ENCODE data around the gene HOXC10. TPM values are rescaled to one million over a fixed set of nuclear protein-coding genes. Genes with fewer than 3 reads are reported as not detected.

The HOXC10 gene
- total RNA-seq, 1 experiment from 2014 or later = not detected

- Mint-ChIP-seq H3K4me3 (no peak overlapping the region), H3K27ac (no peak overlapping the region), H3K9me3 (no peaks in the 10 kb centered on the region), H3K27me3 (ENCODE audit: low read depth) (peaks cover 100% of the 10 kb centered on the region), H3K4me1 (peaks cover 24% of the 10 kb centered on the region), H3K36me3 (no peaks in the 10 kb centered on the region; the same call in 1 of the 2 replicates)
- TF ChIP-seq CREB1 (CRISPR knock-in tag; IDR thresholded peaks at IDR 0.05) = no peak
- no peak for TF ChIP-seq SP1 (CRISPR knock-in tag; conservative IDR thresholded peaks at IDR 0.05)
- no peak for TF ChIP-seq ZSCAN18 (CRISPR knock-in tag; IDR thresholded peaks at IDR 0.05)
- TF ChIP-seq JAZF1 (CRISPR knock-in tag; IDR thresholded peaks at IDR 0.05) = no peak
- TF ChIP-seq ZNF281 (CRISPR knock-in tag; IDR thresholded peaks at IDR 0.05) = no peak
- no peak for TF ChIP-seq ZBTB21 (CRISPR knock-in tag; IDR thresholded peaks at IDR 0.05; ENCODE audit: borderline replicate concordance)
- TF ChIP-seq USF2 (CRISPR knock-in tag; IDR thresholded peaks at IDR 0.05) = no peak
- no peak for TF ChIP-seq ZNF423 (CRISPR knock-in tag; IDR thresholded peaks at IDR 0.05)
- no peak for TF ChIP-seq PREB (CRISPR knock-in tag; IDR thresholded peaks at IDR 0.05; ENCODE audit: borderline replicate concordance)
- ChIA-PET CTCF (interaction anchor here (0.9 to 3.9 kb wide), 9 partner anchors 9 to 191 kb away, joined by 3 to 25 read pairs (median 9); partner anchors contain the start of genes HOXC5, HOXC8 and SMUG1), POLR2A (interaction anchor here (0.5 to 1.5 kb wide), 2 partner anchors 175 to 177 kb away, joined by 3 to 4 read pairs; no protein-coding TSS in a partner anchor)
- ATAC-seq = peak; percentile 55
- DNase-seq (ENCODE audit: low spot score) = no peak
Observed at GRCh38 chr12:54024127-54024526, 39.2 kb downstream of the HOXC10 start.

GRCh38 chr12:54024581-54025305 lies 39.8 kb downstream of the HOXC10 start:
- DNase-seq (ENCODE audit: low spot score) (no peak), ATAC-seq (no peak)
- Mint-ChIP-seq H3K9me3 (no peaks in the 10 kb centered on the region), H3K4me1 (peaks cover 28% of the 10 kb centered on the region), H3K36me3 (no peaks in the 10 kb centered on the region; the same call in 1 of the 2 replicates), H3K27me3 (ENCODE audit: low read depth) (peaks cover 100% of the 10 kb centered on the region), H3K4me3 (no peak overlapping the region), H3K27ac (no peak overlapping the region)
- ChIA-PET POLR2A (interaction anchor here (0.5 to 1.5 kb wide), 3 partner anchors 30 to 177 kb away, joined by 3 to 4 read pairs (median 3); no protein-coding TSS in a partner anchor), CTCF (interaction anchor here (1.0 to 3.9 kb wide), 5 partner anchors 8 to 183 kb away, joined by 3 to 25 read pairs (median 19); partner anchors contain the start of genes HOXC5 and HOXC8)
- TF ChIP-seq MYBL2 (CRISPR knock-in tag; IDR thresholded peaks at IDR 0.05) = no peak
- no peak for TF ChIP-seq GTF2I (CRISPR knock-in tag; conservative IDR thresholded peaks at IDR 0.05)
- TF ChIP-seq OVOL2 (CRISPR knock-in tag; IDR thresholded peaks at IDR 0.05; ENCODE audit: borderline replicate concordance) = no peak
- TF ChIP-seq HMGA2 (CRISPR knock-in tag; IDR thresholded peaks at IDR 0.05) = no peak
- no peak for TF ChIP-seq ZBTB21 (CRISPR knock-in tag; IDR thresholded peaks at IDR 0.05; ENCODE audit: borderline replicate concordance)
- no peak for TF ChIP-seq NR2C2 (CRISPR knock-in tag; IDR thresholded peaks at IDR 0.05)
- no peak for TF ChIP-seq ZNF121 (CRISPR knock-in tag; IDR thresholded peaks at IDR 0.05)
- no peak for TF ChIP-seq EMX1 (CRISPR knock-in tag; IDR thresholded peaks at IDR 0.05)
- no peak for TF ChIP-seq HMGXB4 (CRISPR knock-in tag; IDR thresholded peaks at IDR 0.05)
- no peak for TF ChIP-seq PRDM15 (CRISPR knock-in tag; IDR thresholded peaks at IDR 0.05)
- no peak for TF ChIP-seq ELF4 (CRISPR knock-in tag; IDR thresholded peaks at IDR 0.05; ENCODE audit: low read depth)
- no peak for TF ChIP-seq NR1H2 (CRISPR knock-in tag; IDR thresholded peaks at IDR 0.05)
